Left renal cortex interstitium (tissue), 4 donors: ENCODE data around the gene TAF6. TPM values are rescaled to one million over a fixed set of nuclear protein-coding genes. Genes with fewer than 3 reads are reported as not detected.
A peak's percentile ranks its signal among the peaks of the same experiment; 100 is the strongest.

ENCODE experiments used
- DNase-seq, 4 donors: peaks; one replicate each; pipeline ENCODE4 v3.0.0-alpha.2; 2013; ENCODE audit warnings: low read depth in 4 of 4, low spot score in 2 of 4, missing footprints in 1 of 4
- polyA plus RNA-seq, 4 donors: library from polyadenylated mRNA; unstranded; fragments of 120-200 nt; gene quantifications; one replicate each; pipeline ENCODE4 v1.2.1, GENCODE V29; 2013; ENCODE audit not compliant: insufficient read length in 4 of 4

TAF6 gene
- polyA plus RNA-seq, 4 donors: 52.0 to 73.0 (median 58.6) TPM

DNA sequence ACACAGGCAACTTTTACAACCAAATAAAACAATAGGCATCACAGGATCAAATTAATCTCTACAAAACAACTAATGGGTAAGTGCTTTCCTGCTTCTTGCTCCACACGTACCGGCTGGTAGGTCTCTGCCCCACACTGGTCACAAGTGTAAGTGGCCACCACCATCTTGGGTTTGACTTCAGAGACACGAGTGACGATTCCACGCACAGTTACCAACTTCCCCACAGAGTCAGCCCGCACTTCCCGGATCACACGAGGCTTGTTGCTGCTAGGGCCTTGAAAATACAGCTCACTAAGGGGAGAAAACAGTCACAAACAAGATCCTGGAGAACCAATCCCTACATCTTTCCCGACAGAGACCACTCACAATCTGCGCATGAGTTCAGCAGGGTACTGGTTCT, 20.2 kb downstream of the TAF6 start:
- DNase-seq: no peak

DNA sequence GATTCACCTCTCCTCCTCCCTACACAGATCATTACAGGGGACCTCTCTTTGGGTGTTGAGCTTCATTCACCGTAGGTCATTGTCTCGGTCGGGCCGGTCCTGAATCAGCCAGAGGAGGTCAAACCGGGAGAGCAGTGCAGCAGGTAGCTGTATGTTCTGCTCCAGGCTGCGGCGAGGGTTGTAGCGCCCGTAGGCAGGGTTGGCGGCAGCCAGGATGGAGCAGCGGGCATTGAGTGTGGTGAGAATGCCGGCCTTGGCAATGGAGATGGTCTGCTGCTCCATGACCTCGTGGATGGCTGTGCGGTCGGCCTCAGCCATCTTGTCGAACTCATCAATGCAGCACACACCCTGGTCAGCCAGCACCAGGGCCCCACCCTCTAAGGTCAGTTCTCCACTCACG, 23.5 kb downstream of the TAF6 start:
- DNase-seq: no peak

DNA sequence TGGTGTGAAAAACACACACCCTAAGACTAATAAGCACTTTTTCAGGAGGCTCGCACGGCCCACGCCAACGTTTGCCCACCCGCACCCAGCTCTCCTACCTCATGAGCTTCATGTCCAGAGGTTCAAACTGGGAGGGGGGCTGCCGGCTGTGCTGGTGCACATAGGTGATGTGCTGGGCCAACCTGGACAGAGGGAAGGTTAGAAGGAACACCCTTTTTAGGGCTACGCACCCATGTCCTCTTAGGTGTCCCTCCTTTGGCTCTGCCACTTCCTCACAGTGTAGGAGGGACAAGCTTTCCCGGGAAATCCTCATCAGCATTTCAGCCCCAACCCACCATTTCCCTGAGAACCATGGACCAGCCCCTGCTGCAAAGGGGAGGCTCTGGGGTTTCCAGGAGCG, 23.9 kb downstream of the TAF6 start:
- DNase-seq: no peak

DNA sequence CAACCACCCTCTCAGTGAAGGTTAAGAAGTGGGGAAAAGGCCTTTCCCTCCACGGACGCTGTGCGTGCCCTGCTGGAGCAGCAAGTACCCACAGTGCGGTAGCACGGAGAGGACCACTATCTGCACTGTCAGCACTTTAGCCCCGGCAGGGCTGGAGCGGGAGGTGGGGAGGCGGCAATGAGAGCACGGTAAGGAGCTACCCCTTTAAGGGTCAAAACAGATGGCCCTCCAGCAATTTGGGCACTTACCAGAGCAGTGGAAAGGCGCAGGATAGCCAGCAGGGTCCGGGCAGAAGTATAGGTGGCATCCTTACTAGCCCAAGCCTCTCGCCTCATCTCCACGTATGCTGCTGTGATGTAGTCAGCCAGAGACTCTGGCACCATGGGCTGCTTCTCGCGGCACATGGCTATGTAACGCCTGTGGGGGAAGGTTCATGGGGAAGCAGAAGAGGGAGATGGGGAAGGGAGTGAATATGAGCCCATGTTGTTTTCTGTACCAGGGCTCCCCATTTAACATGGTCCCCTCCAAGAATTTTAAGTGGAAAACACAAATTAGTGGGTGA, 25.2 kb downstream of the TAF6 start:
- no peak for DNase-seq

DNA sequence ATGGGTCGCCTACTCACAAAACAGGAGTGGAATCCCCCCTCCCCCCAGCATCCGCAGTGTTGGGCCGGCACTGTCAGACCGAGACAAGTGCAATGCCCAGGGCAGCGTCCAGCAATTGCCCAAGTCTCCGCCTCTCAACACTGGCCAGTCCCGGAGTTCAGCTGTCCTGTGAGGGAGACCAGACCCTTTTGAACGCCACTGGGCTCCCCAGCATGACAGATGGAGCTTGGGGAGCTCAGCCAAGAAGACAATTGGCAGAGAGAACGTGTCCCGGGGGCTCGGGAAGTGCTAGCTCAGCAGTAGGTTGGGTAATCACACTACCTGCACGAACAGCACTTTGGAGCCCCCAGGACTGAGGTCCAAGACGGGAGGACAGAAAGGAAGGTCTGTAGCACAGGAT, 25.7 kb downstream of the TAF6 start:
- DNase-seq: no peak

DNA sequence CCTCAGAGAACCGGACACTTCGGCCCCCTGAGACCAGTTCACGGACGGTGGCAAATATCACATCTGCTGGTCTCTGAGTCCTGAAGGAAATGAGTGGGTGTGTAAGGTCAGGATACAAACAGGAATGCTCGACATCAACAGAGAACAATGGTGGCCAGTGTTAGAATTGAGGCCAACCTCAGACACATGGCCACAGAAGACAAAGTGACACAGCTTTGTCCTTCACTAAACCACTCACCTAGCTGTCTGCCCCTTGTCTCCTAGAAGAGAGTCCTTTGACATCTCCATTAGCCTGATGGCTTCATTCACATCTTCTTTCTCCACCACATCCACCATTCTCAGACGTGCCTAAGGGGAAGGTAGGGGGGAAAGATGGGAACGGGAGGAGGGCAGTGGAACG, 26.1 kb downstream of the TAF6 start:
- no peak for DNase-seq

DNA sequence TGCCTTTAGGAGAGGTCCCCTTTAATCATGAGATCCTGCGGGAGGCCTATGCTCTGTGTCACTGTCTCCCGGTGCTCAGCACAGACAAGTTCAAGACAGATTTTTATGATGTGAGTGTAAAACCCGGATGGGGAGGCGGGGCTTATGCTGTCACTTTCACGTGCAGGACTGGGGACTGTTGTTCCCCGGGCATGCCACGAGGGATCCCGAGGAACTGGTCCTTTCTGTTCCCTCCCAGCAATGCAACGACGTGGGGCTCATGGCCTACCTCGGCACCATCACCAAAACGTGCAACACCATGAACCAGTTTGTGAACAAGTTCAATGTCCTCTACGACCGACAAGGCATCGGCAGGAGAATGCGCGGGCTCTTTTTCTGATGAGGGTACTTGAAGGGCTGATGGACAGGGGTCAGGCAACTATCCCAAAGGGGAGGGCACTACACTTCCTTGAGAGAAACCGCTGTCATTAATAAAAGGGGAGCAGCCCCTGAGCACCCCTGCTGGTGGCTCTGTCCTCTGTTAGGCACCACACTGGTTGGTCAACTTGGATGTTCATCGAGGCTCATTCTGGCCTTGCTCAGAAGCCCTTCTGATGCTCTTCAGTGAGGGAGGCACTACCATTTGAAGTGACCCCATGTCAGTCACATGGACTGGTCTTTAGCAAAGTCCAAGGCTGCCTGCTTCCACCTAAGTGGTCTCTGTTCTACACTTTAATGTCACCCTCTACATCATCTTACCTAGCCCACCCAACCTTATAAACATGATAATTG, 27.6 kb downstream of the TAF6 start:
- DNase-seq: no peak

DNA sequence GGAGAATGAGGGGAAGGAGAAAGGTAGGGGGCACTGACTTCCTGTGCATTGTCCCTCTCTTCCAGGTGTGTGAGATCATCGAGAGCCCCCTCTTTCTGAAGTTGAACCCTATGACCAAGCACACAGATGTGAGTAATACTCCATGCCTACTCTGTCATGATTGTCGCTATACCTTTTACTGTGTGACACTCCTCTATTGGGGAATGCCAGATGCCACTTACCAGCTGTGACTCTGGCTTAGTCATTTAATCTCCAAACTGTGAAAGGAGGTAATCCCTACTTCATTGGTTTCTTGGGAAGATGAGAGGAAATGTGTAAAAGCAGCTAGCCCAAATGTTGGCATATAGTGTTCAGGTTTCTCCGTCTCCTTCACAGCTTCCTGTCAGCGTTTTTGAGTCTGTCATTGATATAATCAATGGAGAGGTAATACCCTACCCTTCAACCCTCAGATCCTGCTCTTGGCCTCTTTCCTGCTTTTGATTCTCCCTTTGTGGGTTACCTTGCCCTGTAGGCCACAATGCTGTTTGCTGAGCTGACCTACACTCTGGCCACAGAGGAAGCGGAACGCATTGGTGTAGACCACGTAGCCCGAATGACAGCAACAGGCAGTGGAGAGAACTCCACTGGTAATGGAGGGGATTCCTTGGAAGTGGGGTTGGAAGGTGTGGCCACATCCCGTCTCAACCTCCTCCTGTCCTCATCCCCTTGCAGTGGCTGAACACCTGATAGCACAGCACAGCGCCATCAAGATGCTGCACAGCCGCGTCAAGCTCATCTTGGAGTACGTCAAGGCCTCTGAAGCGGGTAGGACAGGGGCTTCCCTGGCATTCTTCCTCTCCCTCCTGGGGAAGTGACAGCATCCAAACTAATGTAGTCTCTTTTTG, 28.4 kb downstream of the TAF6 start:
- DNase-seq: no peak

DNA sequence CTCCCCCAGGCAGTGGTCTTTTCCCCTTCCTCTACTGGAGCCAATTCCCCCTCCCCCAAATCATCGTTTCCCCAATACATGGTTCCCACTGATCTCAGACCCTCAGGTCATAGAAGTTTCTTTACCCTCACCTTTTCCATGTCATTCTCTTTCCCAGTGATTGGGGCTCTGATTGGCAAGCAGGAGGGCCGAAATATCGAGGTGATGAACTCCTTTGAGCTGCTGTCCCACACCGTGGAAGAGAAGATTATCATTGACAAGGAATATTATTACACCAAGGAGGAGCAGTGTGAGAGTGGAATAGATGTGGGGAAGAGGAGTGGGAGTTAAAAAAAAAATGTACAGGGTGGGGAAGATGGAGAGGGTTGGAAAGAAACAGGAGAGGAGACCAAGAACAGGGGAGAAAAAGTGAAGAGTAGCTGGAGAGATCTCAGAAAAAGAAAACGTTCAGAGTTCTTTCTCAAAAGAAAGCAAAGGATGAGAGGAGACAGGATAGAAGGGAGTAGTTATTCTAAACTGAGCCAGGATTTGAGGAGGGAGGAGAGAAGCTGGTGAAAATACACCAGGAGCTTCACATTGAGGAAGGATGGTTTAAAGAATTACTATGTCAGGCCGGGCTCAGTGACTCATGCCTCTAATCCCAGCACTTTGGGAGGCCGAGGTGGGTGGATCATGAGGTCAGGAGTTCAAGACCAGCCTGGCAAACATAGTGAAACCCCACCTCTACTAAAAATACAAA, 29.5 kb downstream of the TAF6 start:
- no peak for DNase-seq

DNA sequence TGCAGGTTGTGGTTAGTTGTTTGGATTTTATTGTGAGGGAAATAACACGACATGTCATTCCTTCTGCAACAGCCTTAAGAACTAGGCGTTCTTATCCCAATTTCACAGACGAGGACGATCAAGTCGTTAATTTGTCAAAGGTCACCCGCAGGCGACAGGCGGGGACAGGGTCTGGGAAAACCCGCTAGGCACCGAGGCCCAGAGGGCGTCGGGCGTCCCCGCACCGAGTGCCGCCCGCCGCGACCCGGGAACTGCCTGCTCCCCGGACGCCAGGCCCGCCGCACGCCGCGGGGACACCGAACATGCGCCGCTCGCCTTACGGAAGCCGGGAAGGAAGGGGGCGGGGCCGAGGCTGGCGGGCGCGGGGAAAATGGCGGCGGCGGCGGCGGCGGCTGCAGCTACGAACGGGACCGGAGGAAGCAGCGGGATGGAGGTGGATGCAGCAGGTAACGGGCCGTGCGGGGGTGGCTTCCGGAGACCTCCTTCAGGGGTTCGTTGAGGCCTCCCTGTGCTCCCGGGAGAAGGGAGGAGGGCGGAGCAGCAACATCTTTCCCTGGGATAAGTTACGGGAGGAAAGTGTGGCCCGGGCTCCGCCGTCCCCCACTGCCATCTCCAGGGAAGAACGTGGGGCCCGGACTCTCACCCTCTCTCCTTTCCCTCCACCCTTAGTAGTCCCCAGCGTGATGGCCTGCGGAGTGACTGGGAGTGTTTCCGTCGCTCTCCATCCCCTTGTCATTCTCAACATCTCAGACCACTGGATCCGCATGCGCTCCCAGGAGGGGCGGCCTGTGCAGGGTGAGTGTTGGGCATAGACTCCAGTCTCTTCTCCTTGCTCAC, 30.3 kb downstream of the TAF6 start, which contains the start of gene COPS6:
Gene COPS6, plus strand, starts transcription at position 349 of the 837 bp plus-strand sequence. Its CDS starts 22 bp downstream, at position 371.
- peak in 2 of 4 donors; percentile 54 to 76 for DNase-seq

DNA sequence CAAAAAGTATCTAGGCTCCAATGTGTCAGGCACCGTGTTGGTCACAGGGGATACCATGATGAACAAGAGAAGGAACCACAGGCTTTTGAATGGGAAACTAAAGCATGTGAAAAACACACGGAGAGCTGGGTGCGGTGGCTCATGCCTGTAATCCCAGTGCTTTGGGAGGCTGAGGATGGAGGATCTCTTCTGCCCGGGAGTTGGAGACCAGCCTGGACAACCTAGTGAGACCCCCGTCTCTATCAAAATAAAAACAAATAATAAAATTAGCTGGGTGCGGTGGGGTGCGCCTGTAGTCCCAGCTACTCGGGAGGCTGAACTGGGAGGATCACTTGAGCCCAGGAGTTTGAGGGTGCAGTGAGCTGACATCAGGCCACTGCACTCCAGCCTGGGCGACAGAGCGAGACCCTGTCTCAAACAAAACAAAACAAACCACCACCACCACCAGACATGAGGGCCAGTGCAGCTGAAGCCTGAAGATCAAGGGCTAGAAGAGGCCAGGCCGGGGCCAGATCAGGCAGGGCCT, 31.0 kb downstream of the TAF6 start:
- no peak for DNase-seq

DNA sequence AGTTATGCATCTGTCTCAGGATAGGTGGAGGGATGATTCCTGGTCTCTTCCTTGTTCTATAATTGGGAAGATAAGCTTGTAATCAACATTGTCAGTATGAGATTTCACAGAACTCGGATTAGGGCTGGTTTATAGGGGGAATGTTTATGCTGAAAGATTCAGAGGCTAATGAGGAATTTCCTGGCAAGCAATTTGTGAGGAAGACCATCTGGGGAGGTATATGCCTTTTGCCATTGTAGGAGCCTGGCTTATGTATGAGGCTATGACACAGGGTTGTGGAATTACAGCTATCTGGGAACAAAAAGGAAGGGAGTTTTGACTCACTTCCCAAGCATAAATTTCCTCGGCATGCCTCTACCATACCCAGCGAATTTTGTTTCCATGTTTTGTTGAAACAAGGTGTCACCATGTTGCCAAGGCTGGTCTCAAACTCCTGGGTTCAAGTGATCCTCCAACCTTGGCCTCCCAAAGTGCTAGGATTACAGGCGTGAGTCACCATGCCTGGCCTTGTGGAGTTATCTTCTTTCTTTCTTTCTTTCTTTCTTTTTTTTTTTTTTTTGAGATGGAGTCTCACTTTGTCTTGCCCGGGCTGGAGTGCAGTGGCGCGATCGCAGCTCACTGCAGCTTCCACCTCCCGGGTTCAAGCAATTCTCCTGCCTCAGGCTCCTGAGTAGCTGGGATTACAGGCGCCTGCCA, 32.0 kb downstream of the TAF6 start:
- no peak for DNase-seq

DNA sequence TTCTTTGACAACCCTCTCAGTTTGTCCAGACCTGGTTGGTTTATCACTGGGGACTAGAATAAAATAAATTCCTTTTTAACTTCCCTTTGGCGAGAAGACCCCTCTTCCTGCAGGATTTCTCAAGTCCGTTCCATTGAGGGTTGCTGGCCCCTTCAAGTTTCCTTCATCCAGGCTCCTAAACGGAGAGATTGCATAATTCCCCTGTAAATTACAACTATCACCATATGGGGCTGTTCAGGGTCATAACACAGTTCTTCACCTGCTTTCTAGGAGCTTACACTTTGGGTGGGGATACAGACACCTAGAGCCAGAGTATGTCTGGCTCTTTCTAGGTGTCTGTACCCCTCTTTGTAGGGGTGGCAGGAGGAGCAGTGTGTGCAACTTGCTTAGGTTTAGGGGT, 33.6 kb downstream of the TAF6 start:
- no peak for DNase-seq

DNA sequence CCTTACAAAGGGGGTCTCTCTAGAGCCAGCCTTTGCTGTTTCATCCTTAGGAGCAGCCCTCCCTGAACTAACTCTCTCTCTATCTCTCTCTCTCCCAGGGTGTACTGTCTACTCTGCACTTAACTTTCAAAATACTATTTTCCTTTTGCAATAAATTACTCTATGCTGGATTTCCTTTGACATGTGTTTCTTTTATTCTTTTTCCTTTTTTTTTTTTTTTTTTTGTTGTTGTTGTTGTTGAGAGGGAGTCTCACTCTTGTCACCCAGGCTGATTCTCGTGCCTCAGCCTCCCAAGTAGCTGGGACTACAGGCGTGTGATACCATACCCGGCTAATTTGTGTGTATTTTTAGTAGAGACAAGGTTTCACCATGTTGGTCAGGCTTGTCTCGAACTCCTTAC, 36.2 kb downstream of the TAF6 start:
- no peak for DNase-seq

DNA sequence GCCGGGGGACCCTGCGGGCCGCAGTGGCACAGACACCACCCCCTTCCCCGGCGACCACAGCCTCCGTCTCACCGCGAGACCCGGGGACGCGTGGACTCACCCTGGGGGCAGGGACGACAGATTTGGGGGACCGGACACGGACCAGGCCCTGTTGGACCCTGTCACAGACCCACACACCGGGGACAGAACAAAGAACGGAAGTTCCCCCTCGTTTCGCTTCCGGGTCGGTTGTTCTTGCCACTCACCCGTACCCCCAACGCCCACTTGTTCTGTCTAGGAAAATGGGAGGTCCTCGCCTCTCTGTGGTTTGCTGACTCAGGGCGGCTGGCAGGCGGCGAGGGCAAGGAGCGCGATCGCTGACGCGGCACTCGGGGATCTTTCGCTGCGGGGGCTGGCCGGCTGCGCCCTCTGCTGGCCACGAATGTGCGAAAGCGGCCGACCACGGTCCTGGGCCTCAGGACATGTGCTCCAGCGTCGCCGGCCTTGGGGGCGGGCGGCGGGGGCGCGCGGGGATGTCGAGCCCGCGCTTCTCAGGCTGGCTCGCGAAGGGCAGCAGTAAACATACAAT, 37.5 kb downstream of the TAF6 start, which contains the start of gene ZNF3:
Gene ZNF3, minus strand, starts transcription at position 189 of the 568 bp plus-strand sequence. CDS start 4,366 bp downstream, outside the sequence.
- peak; percentile 94 to 99 (median 96) for DNase-seq

DNA sequence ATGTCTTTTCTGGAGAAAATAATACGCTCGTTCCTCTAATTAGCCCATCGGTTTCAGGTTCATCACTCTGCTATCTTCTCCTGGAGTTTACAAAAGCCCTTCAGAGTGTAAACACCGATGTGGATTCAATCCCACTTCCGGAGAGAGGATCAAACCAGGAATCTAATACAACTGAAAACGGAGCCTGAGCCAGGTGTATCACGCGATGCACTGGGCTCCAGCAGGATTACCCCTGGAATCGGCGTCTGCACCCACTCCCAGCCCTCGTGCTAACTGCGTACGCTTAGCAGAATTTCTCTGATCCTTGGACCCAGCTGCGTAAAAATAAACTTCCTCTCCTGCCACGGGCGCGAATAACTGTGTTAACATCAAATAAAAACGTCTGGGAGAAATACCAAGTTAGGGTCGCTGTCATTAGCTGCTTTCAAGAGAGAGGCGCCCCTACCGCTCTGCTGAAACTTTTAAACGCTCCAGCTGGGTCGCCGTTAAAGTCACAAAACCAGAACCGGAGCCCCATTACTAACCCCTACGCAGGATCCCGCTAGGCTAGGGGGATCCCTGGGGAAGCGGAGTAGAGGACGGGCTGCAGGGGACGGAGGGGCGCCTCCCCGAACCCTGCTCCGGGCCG, 38.1 kb downstream of the TAF6 start:
- DNase-seq: no peak

DNA sequence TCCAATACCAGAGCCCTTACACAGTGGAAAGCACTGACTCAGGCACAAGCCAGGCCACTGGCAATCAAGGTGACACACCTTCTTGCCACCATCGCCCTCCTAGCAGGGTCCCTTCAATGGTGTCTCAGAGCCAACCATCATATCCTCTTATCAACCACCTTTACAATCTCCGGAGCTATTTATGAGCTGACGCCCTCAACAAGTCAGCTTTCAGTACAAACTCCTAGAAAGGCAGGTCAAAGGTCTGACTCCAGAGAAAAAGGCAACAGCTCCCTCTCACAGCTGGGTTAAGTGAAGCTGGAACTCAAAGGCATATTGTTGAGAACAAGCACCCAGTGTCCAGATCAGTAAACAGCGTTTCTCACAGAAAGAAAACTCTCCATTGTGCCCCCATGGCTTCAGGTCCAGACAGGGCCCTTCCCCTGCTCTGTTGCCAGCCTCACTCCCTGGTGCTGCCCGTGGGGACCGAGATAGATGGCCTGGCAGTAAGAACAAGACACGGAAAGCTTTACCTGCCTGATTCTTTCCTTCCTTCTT, 40.1 kb downstream of the TAF6 start:
- DNase-seq: no peak

DNA sequence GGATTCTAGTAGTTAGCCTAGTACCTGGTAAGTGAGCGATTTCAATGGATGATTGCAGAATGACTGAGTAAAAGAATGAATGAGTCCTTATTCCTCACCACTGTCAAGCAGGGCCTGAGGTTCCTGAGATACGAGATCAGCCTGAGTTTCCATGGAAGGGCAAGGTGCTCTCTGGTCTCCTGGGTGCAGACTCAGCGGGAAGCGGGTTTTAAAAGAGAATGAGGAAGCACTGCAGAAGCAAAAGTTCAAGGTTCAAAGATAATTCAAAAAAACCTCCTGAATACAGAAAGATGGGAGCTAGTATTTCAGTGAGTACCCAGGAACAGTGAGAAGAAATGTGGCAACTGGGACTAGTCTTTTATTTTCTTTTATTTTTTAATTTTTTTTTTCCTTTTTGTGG, 42.0 kb downstream of the TAF6 start:
- no peak for DNase-seq
